GM23338 (cell line): Measurements from ENCODE around the gene CHN2. TPM values are rescaled to one million over a fixed set of nuclear protein-coding genes. Genes with fewer than 3 reads are reported as not detected.

ENCODE experiments used
- ATAC-seq: fragments of 200-7000 bp; cut with Tn5 transposase; 3 replicates; pipeline ENCODE4 v1.9.1; 2020
- DNase-seq: peaks from one replicate; pipeline ENCODE4 v3.0.0-alpha.2; 2015; ENCODE audit warnings: low spot score
- H2AFZ ChIP-seq: fragments of 200-600 bp; sonication (generic); 2 replicates; pipeline ENCODE4 v1.8.0; 2016; ENCODE audit warnings: antibody characterized with exemption, mild to moderate bottlenecking, moderate library complexity
- H3F3A ChIP-seq: fragments of 200-600 bp; sonication (generic); replicated peaks from 2 replicates; pipeline ENCODE4 v1.8.0; 2017; ENCODE audit warnings: antibody characterized with exemption, mixed run types, low read depth
- H3K27ac ChIP-seq: fragments of 200-600 bp; sonication (generic); 2 replicates; pipeline ENCODE4 v1.6.1; 2016; ENCODE audit warnings: low read depth
- H3K27me3 ChIP-seq: fragments of 200-600 bp; sonication (generic); 2 replicates; pipeline ENCODE4 v1.8.0; 2016; ENCODE audit warnings: mild to moderate bottlenecking, mixed run types, moderate library complexity; ENCODE audit not compliant: insufficient read depth
- H3K36me3 ChIP-seq: fragments of 200-600 bp; sonication (generic); 2 replicates; pipeline ENCODE4 v1.8.0; 2016; ENCODE audit warnings: mild to moderate bottlenecking; ENCODE audit not compliant: insufficient read depth
- H3K4me1 ChIP-seq: fragments of 200-600 bp; sonication (generic); 2 replicates; pipeline ENCODE4 v1.8.0; 2016; ENCODE audit warnings: mild to moderate bottlenecking, moderate library complexity; ENCODE audit not compliant: insufficient read depth
- H3K4me2 ChIP-seq: fragments of 200-600 bp; sonication (generic); 2 replicates; pipeline ENCODE4 v1.7.1; 2017; ENCODE audit warnings: mixed run types
- H3K4me3 ChIP-seq: fragments of 200-600 bp; sonication (generic); 2 replicates; pipeline ENCODE4 v1.6.1; 2016; ENCODE audit warnings: mixed run types
- H3K79me2 ChIP-seq: fragments of 200-600 bp; sonication (generic); replicated peaks from 2 replicates; pipeline ENCODE4 v1.8.0; 2017; ENCODE audit warnings: mild to moderate bottlenecking; ENCODE audit not compliant: insufficient read depth
- H3K9me2 ChIP-seq: fragments of 200-600 bp; sonication (generic); 2 replicates; pipeline ENCODE4 v1.8.0; 2017; ENCODE audit not compliant: insufficient read depth
- H4K20me1 ChIP-seq: fragments of 200-600 bp; sonication (generic); replicated peaks from 2 replicates; pipeline ENCODE4 v1.8.0; 2017; ENCODE audit warnings: mild to moderate bottlenecking; ENCODE audit not compliant: insufficient read depth
- H3K27ac Mint-ChIP-seq: 2 replicates; pipeline ENCODE4 v1.8.0; 2020; ENCODE audit warnings: inconsistent platforms, mild to moderate bottlenecking, moderate library complexity, mixed read lengths
- H3K27me3 Mint-ChIP-seq: 3 replicates; pipeline ENCODE4 v1.8.0; 2022; ENCODE audit warnings: low read depth, mild to moderate bottlenecking, moderate library complexity, mixed read lengths, inconsistent platforms; ENCODE audit not compliant: insufficient read depth, poor library complexity
- H3K36me3 Mint-ChIP-seq: 3 replicates; pipeline ENCODE4 v1.8.0; 2021; ENCODE audit warnings: low read depth, mild to moderate bottlenecking, inconsistent platforms, moderate library complexity, mixed read lengths
- H3K4me1 Mint-ChIP-seq: 3 replicates; pipeline ENCODE4 v1.8.0; 2020; ENCODE audit warnings: mild to moderate bottlenecking, inconsistent platforms, mixed read lengths
- H3K4me3 Mint-ChIP-seq: 3 replicates; pipeline ENCODE4 v1.8.0; 2021; ENCODE audit warnings: moderate library complexity, mild to moderate bottlenecking, inconsistent platforms, mixed read lengths
- H3K9me3 Mint-ChIP-seq: 3 replicates; pipeline ENCODE4 v1.8.0; 2020; ENCODE audit warnings: moderate library complexity, mild to moderate bottlenecking, inconsistent platforms, mixed read lengths
- CREB1 ChIP-seq: fragments of 250-450 bp; sonication (Bioruptor Pico); IDR thresholded peaks from 2 replicates; pipeline ENCODE4 v1.5.0; 2020; ENCODE audit warnings: low read depth, mild to moderate bottlenecking, moderate library complexity
- JUNB ChIP-seq: IDR thresholded peaks from one replicate; pipeline ENCODE4 v1.6.1; 2016; ENCODE audit warnings: antibody characterized with exemption; ENCODE audit not compliant: unreplicated experiment
- POLR2AphosphoS5 ChIP-seq: IDR thresholded peaks from 2 replicates; pipeline ENCODE4 v1.6.1; 2016; ENCODE audit warnings: antibody characterized with exemption, low read depth
- ZNF331 ChIP-seq: fragments of 250-450 bp; sonication (Bioruptor Pico); IDR thresholded peaks from 2 replicates; pipeline ENCODE4 v1.5.0; 2020; ENCODE audit warnings: low read depth, mild to moderate bottlenecking, moderate library complexity
- polyA plus RNA-seq: library from polyadenylated mRNA; unstranded; fragments of >200 nt; fragmentation: Nextera tagmentation; extraction: Ambion mirVana; gene quantifications from 2 replicates; pipeline ENCODE4 v1.2.1, GENCODE V29; 2016
- total RNA-seq: library from RNA; depleted of rRNA; stranded (reverse); fragments of >200 nt; shearing (Covaris generic); gene quantifications from 2 replicates; pipeline ENCODE4 v1.2.3, GENCODE V29; 2014
- TF ChIP-seq, protein P1 (sequence below): IDR thresholded peaks from one replicate; pipeline ENCODE4 v1.6.1; 2018; ENCODE audit warnings: antibody characterized with exemption; ENCODE audit not compliant: unreplicated experiment
- TF ChIP-seq, protein P2 (sequence below), 2 experiments: fragments of 200-600 bp in 1 of 2; sonication (generic) in 1 of 2; conservative IDR thresholded peaks; 2 replicates each; pipeline versions ENCODE4 v1.5.1 to v1.6.1; 2016 to 2017; ENCODE audit warnings: antibody characterized with exemption in 2 of 2, low read depth in 2 of 2, mild to moderate bottlenecking in 2 of 2, moderate library complexity in 1 of 2
- TF ChIP-seq, protein P3 (sequence below): fragments of 250-450 bp; sonication (Bioruptor Pico); IDR thresholded peaks from 2 replicates; pipeline ENCODE4 v1.5.0; 2020; ENCODE audit warnings: mild to moderate bottlenecking, moderate library complexity

CHN2 gene
- total and polyA plus RNA-seq, 2 experiments from 2014 or later: 6.1 to 7.5 TPM

DNA sequence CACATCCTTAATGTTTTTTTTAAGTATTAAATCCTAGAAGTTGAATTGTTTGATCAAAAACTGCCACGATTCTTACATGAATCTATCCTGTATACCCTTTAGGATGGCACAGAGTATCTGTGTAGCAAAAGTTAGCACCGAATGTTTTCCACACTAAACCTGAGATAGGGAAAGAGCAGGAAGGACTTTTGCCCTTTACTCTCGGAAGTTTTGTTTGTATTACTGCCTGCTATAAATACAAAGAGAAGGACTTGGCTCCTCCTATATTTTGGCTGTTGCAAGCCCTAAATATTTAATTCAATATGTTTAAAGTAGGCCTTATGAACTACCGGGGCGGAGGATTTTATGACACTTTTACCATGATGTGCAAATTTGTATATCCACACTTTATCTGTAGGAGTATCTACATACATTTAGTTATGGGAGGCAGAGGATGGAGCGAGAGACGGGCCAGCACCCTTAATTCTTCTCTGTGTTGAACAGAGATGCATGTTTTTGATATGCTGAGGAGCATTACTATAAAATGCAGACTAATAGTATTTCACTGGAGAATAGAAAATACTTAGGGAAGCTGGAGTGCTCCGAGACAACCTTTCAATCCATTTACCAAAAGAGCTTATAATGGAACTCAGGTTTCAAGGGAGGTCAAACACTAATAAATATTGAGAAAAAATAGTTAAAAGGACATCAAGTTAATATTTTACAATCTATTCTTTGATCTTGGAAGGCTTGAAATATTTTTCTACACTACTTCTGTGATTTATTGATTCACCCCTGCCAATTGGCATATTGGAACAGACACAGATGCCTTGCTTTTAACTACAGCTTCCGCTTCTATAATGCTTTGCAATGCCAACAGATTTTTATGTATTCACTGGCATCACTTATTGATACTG lies 97.4 kb downstream of the CHN2 start:
- H3K27ac Mint-ChIP-seq: no peak overlapping the region
- no peak overlapping the region for H2AFZ ChIP-seq
- H3K27me3 ChIP-seq: no peaks in the 10 kb centered on the region
- no peaks in the 10 kb centered on the region; the same call in 2 of the 3 replicates for H3K9me3 Mint-ChIP-seq
- no peak overlapping the region for H3K4me2 ChIP-seq
- DNase-seq (no peak), ATAC-seq (no peak)
- no peaks in the 10 kb centered on the region for H3F3A ChIP-seq
- no peaks in the 10 kb centered on the region for H3K36me3 ChIP-seq
- no peaks in the 10 kb centered on the region for H3K9me2 ChIP-seq
- no peaks in the 10 kb centered on the region for H4K20me1 ChIP-seq
- H3K79me2 ChIP-seq: no peaks in the 10 kb centered on the region
- H3K4me1 ChIP-seq: peaks cover 56% of the 10 kb centered on the region
- no peak overlapping the region for H3K4me3 ChIP-seq
- no peak overlapping the region for H3K4me3 Mint-ChIP-seq
- TF ChIP-seq CREB1 (CRISPR knock-in tag): no peak
- no peak for TF ChIP-seq ZNF331 (CRISPR knock-in tag)
- TF ChIP-seq POLR2AphosphoS5: no peak
- TF ChIP-seq, protein P1, sequence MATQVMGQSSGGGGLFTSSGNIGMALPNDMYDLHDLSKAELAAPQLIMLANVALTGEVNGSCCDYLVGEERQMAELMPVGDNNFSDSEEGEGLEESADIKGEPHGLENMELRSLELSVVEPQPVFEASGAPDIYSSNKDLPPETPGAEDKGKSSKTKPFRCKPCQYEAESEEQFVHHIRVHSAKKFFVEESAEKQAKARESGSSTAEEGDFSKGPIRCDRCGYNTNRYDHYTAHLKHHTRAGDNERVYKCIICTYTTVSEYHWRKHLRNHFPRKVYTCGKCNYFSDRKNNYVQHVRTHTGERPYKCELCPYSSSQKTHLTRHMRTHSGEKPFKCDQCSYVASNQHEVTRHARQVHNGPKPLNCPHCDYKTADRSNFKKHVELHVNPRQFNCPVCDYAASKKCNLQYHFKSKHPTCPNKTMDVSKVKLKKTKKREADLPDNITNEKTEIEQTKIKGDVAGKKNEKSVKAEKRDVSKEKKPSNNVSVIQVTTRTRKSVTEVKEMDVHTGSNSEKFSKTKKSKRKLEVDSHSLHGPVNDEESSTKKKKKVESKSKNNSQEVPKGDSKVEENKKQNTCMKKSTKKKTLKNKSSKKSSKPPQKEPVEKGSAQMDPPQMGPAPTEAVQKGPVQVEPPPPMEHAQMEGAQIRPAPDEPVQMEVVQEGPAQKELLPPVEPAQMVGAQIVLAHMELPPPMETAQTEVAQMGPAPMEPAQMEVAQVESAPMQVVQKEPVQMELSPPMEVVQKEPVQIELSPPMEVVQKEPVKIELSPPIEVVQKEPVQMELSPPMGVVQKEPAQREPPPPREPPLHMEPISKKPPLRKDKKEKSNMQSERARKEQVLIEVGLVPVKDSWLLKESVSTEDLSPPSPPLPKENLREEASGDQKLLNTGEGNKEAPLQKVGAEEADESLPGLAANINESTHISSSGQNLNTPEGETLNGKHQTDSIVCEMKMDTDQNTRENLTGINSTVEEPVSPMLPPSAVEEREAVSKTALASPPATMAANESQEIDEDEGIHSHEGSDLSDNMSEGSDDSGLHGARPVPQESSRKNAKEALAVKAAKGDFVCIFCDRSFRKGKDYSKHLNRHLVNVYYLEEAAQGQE: no peak
- peaks cover 65% of the 10 kb centered on the region for H3K4me1 Mint-ChIP-seq
- peaks cover 9% of the 10 kb centered on the region for H3K27me3 Mint-ChIP-seq
- no peaks in the 10 kb centered on the region for H3K36me3 Mint-ChIP-seq
- H3K27ac ChIP-seq: no peak overlapping the region

DNA sequence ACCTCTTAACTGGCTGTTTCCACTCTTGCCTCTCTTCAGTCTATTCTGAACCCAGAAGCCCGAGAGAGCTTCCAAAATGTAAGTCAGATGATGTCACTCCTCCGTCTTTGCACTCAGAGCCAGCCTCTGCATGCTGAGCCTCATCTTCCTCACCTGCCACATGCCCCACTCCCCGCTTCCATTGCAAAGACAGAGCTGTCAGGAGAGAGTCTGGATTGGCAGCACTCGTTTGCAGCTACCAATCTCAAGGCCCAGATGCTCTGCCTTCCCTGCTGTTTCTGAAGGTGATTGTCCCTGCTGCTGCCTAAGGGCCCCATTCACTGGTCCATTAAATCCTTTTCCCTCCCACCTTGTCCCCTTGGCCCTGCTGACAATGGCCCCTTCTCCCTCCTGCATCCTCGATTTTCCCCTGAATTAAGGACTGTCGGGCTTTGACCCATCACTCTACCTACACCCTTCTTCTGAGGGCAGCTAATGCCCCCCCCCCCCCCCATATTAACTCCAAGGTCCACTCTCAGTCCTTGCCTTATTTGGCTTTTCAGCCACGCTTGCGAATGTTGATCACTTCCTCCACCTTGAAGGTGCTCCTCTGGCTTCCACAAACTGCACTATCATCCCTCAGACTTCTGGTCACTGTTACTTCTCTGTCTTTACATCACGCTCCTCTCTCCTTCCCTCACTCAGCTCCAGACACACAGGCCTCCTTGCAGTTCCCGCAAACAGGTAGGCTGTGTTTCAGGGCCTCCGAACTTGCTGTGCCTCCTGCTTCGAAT lies 98.5 kb downstream of the CHN2 start:
- peak overlapping the region; percentile 46 for H3K27ac Mint-ChIP-seq
- TF ChIP-seq, protein P2, sequence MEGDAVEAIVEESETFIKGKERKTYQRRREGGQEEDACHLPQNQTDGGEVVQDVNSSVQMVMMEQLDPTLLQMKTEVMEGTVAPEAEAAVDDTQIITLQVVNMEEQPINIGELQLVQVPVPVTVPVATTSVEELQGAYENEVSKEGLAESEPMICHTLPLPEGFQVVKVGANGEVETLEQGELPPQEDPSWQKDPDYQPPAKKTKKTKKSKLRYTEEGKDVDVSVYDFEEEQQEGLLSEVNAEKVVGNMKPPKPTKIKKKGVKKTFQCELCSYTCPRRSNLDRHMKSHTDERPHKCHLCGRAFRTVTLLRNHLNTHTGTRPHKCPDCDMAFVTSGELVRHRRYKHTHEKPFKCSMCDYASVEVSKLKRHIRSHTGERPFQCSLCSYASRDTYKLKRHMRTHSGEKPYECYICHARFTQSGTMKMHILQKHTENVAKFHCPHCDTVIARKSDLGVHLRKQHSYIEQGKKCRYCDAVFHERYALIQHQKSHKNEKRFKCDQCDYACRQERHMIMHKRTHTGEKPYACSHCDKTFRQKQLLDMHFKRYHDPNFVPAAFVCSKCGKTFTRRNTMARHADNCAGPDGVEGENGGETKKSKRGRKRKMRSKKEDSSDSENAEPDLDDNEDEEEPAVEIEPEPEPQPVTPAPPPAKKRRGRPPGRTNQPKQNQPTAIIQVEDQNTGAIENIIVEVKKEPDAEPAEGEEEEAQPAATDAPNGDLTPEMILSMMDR (conservative IDR thresholded peaks at IDR 0.05; ENCODE audit: low read depth in 2 of 2): no peak
- TF ChIP-seq, protein P3, sequence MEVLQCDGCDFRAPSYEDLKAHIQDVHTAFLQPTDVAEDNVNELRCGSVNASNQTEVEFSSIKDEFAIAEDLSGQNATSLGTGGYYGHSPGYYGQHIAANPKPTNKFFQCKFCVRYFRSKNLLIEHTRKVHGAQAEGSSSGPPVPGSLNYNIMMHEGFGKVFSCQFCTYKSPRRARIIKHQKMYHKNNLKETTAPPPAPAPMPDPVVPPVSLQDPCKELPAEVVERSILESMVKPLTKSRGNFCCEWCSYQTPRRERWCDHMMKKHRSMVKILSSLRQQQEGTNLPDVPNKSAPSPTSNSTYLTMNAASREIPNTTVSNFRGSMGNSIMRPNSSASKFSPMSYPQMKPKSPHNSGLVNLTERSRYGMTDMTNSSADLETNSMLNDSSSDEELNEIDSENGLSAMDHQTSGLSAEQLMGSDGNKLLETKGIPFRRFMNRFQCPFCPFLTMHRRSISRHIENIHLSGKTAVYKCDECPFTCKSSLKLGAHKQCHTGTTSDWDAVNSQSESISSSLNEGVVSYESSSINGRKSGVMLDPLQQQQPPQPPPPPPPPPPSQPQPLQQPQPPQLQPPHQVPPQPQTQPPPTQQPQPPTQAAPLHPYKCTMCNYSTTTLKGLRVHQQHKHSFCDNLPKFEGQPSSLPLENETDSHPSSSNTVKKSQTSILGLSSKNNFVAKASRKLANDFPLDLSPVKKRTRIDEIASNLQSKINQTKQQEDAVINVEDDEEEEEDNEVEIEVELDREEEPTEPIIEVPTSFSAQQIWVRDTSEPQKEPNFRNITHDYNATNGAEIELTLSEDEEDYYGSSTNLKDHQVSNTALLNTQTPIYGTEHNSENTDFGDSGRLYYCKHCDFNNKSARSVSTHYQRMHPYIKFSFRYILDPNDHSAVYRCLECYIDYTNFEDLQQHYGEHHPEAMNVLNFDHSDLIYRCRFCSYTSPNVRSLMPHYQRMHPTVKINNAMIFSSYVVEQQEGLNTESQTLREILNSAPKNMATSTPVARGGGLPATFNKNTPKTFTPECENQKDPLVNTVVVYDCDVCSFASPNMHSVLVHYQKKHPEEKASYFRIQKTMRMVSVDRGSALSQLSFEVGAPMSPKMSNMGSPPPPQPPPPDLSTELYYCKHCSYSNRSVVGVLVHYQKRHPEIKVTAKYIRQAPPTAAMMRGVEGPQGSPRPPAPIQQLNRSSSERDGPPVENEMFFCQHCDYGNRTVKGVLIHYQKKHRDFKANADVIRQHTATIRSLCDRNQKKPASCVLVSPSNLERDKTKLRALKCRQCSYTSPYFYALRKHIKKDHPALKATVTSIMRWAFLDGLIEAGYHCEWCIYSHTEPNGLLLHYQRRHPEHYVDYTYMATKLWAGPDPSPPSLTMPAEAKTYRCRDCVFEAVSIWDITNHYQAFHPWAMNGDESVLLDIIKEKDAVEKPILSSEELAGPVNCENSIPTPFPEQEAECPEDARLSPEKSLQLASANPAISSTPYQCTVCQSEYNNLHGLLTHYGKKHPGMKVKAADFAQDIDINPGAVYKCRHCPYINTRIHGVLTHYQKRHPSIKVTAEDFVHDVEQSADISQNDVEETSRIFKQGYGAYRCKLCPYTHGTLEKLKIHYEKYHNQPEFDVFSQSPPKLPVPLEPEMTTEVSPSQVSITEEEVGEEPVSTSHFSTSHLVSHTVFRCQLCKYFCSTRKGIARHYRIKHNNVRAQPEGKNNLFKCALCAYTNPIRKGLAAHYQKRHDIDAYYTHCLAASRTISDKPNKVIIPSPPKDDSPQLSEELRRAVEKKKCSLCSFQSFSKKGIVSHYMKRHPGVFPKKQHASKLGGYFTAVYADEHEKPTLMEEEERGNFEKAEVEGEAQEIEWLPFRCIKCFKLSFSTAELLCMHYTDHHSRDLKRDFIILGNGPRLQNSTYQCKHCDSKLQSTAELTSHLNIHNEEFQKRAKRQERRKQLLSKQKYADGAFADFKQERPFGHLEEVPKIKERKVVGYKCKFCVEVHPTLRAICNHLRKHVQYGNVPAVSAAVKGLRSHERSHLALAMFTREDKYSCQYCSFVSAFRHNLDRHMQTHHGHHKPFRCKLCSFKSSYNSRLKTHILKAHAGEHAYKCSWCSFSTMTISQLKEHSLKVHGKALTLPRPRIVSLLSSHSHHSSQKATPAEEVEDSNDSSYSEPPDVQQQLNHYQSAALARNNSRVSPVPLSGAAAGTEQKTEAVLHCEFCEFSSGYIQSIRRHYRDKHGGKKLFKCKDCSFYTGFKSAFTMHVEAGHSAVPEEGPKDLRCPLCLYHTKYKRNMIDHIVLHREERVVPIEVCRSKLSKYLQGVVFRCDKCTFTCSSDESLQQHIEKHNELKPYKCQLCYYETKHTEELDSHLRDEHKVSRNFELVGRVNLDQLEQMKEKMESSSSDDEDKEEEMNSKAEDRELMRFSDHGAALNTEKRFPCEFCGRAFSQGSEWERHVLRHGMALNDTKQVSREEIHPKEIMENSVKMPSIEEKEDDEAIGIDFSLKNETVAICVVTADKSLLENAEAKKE (CRISPR knock-in tag): no peak
- no peak for TF ChIP-seq JUNB
- TF ChIP-seq POLR2AphosphoS5: no peak

More for the DNA sequence above, 98.5 kb downstream of the CHN2 start:
- peaks cover 66% of the 10 kb centered on the region for H3K4me1 ChIP-seq
- H3K27ac ChIP-seq: no peak overlapping the region
- H3K79me2 ChIP-seq: no peaks in the 10 kb centered on the region
- DNase-seq (no peak), ATAC-seq (no peak; the same call in 2 of the 3 replicates)
- no peak overlapping the region for H3K4me3 ChIP-seq
- no peak overlapping the region for H3K4me3 Mint-ChIP-seq
- H3F3A ChIP-seq: no peaks in the 10 kb centered on the region; the same call in 1 of the 2 replicates
- no peak overlapping the region for H2AFZ ChIP-seq
- peaks cover 76% of the 10 kb centered on the region for H3K4me1 Mint-ChIP-seq
- H4K20me1 ChIP-seq: no peaks in the 10 kb centered on the region
- H3K27me3 ChIP-seq: no peaks in the 10 kb centered on the region
- no peaks in the 10 kb centered on the region; the same call in 2 of the 3 replicates for H3K9me3 Mint-ChIP-seq
- no peaks in the 10 kb centered on the region for H3K9me2 ChIP-seq
- peaks cover 15% of the 10 kb centered on the region for H3K27me3 Mint-ChIP-seq
- H3K36me3 Mint-ChIP-seq: no peaks in the 10 kb centered on the region
- no peaks in the 10 kb centered on the region for H3K36me3 ChIP-seq
- no peak overlapping the region for H3K4me2 ChIP-seq
